ENCODE results near the gene BAHCC1.

DNA sequence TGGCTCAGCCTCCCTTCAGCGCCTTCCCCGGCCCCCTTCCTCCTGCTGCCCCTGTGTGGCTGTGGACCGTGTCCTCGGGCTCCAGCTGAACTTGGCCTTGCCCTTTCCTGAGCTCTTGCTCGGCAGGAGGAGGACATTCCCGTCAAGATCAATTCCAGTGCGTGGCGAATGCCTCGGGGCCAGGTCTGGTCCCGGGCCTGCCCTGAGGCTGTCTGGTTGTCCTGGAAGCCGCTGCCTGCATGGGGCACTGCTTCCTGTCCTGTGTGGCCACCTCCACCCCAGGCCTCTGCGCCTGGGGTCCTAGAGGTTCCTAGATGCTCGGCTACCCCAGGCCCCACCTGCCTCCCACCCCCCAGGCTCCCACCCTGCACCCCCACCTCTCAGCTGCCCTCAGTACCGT is 12.8 kb downstream of the BAHCC1 start:
- no peak for TF ChIP-seq ZNF248 (tag by site-specific recombination; IDR thresholded peaks at IDR 0.05)
- TF ChIP-seq, protein P1, sequence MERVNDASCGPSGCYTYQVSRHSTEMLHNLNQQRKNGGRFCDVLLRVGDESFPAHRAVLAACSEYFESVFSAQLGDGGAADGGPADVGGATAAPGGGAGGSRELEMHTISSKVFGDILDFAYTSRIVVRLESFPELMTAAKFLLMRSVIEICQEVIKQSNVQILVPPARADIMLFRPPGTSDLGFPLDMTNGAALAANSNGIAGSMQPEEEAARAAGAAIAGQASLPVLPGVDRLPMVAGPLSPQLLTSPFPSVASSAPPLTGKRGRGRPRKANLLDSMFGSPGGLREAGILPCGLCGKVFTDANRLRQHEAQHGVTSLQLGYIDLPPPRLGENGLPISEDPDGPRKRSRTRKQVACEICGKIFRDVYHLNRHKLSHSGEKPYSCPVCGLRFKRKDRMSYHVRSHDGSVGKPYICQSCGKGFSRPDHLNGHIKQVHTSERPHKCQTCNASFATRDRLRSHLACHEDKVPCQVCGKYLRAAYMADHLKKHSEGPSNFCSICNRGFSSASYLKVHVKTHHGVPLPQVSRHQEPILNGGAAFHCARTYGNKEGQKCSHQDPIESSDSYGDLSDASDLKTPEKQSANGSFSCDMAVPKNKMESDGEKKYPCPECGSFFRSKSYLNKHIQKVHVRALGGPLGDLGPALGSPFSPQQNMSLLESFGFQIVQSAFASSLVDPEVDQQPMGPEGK (tag by site-specific recombination; IDR thresholded peaks at IDR 0.05) = no peak
- TF ChIP-seq ZNF302 (tag by site-specific recombination; IDR thresholded peaks at IDR 0.05; ENCODE audit: low read depth) = no peak
- no peak for TF ChIP-seq ZNF830 (tag by site-specific recombination; IDR thresholded peaks at IDR 0.05; ENCODE audit: low read depth)
- TF ChIP-seq ZNF558 (tag by site-specific recombination; IDR thresholded peaks at IDR 0.05) = no peak
- no peak for TF ChIP-seq MYNN (tag by site-specific recombination; IDR thresholded peaks at IDR 0.05; ENCODE audit: borderline replicate concordance)
- TF ChIP-seq, protein P2, sequence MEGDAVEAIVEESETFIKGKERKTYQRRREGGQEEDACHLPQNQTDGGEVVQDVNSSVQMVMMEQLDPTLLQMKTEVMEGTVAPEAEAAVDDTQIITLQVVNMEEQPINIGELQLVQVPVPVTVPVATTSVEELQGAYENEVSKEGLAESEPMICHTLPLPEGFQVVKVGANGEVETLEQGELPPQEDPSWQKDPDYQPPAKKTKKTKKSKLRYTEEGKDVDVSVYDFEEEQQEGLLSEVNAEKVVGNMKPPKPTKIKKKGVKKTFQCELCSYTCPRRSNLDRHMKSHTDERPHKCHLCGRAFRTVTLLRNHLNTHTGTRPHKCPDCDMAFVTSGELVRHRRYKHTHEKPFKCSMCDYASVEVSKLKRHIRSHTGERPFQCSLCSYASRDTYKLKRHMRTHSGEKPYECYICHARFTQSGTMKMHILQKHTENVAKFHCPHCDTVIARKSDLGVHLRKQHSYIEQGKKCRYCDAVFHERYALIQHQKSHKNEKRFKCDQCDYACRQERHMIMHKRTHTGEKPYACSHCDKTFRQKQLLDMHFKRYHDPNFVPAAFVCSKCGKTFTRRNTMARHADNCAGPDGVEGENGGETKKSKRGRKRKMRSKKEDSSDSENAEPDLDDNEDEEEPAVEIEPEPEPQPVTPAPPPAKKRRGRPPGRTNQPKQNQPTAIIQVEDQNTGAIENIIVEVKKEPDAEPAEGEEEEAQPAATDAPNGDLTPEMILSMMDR (tag by site-specific recombination; IDR thresholded peaks at IDR 0.05) = no peak
- TF ChIP-seq ZNF114 (tag by site-specific recombination; IDR thresholded peaks at IDR 0.05) = no peak
- TF ChIP-seq KLF9 (tag by site-specific recombination; IDR thresholded peaks at IDR 0.05; ENCODE audit: low read depth) = no peak
- TF ChIP-seq YY1 (tag by site-specific recombination; IDR thresholded peaks at IDR 0.05) = no peak
- no peak for TF ChIP-seq ZNF311 (tag by site-specific recombination; IDR thresholded peaks at IDR 0.05; ENCODE audit: borderline replicate concordance)
- TF ChIP-seq ZNF624 (tag by site-specific recombination; IDR thresholded peaks at IDR 0.05) = no peak

All from HEK293 (cell line).